Measurements from ENCODE around the gene LDAF1. TPM values are rescaled to one million over a fixed set of nuclear protein-coding genes. Genes with fewer than 3 reads are reported as not detected.
"Not testable (repeated sequence)": the region's sequence is repeated elsewhere in the genome, so short reads cannot be mapped to it uniquely, and the experiment has no call there.

Gene LDAF1
- total RNA-seq, 1 donor from 2014 or later, result 133 TPM

GRCh38 chr16:21190599-21190998, 32.1 kb downstream of the LDAF1 start:
- no peaks in the 10 kb centered on the region for H3K36me3 ChIP-seq
- peaks cover 8% of the 10 kb centered on the region for H3K27me3 ChIP-seq (ENCODE audit: low read depth)
- H3K27ac ChIP-seq (replicated peaks), result no peak overlapping the region
- H3K4me1 ChIP-seq, result no peaks in the 10 kb centered on the region
- no peak for DNase-seq
- no peak for TF ChIP-seq CTCF (IDR thresholded peaks at IDR 0.05; ENCODE audit: borderline replicate concordance)
- intact Hi-C loops (cut with micrococcal nuclease), result no loop called here
- H3K4me3 ChIP-seq, result no peak overlapping the region
- no peaks in the 10 kb centered on the region for H3K9me3 ChIP-seq (replicated peaks)

GRCh38 chr16:21192991-21193390, 34.5 kb downstream of the LDAF1 start:
- Histone ChIP-seq H3K27me3 (ENCODE audit: low read depth) (peaks cover 22% of the 10 kb centered on the region), H3K27ac (replicated peaks) (no peak overlapping the region), H3K9me3 (replicated peaks) (no peaks in the 10 kb centered on the region), H3K4me3 (no peak overlapping the region), H3K36me3 (no peaks in the 10 kb centered on the region), H3K4me1 (no peaks in the 10 kb centered on the region)
- intact Hi-C loops (cut with micrococcal nuclease), result no loop called here
- DNase-seq, result no peak
- TF ChIP-seq CTCF (IDR thresholded peaks at IDR 0.05; ENCODE audit: borderline replicate concordance), result no peak

GRCh38 chr16:21194771-21195301, 36.4 kb downstream of the LDAF1 start:
- intact Hi-C loops (cut with micrococcal nuclease), result no loop called here

GRCh38 chr16:21195330-21195729, 36.9 kb downstream of the LDAF1 start:
- H3K9me3 ChIP-seq (replicated peaks); DNase-seq; H3K36me3 ChIP-seq; H3K4me3 ChIP-seq; H3K27ac ChIP-seq (replicated peaks); intact Hi-C loops (cut with micrococcal nuclease); H3K4me1 ChIP-seq: not testable (repeated sequence)
- peaks cover 38% of the 10 kb centered on the region for H3K27me3 ChIP-seq (ENCODE audit: low read depth)

More at GRCh38 chr16:21194771-21195301, 36.4 kb downstream of the LDAF1 start:
- H3K4me3 ChIP-seq, result no peak overlapping the region
- no peaks in the 10 kb centered on the region for H3K4me1 ChIP-seq
- TF ChIP-seq CTCF (IDR thresholded peaks at IDR 0.05; ENCODE audit: borderline replicate concordance), result no peak
- H3K9me3 ChIP-seq (replicated peaks), result no peaks in the 10 kb centered on the region
- no peaks in the 10 kb centered on the region for H3K36me3 ChIP-seq
- H3K27me3 ChIP-seq (ENCODE audit: low read depth), result peaks cover 33% of the 10 kb centered on the region
- no peak overlapping the region for H3K27ac ChIP-seq (replicated peaks)
- DNase-seq, result no peak

GRCh38 chr16:21197112-21197511, 38.6 kb downstream of the LDAF1 start:
- no peak for DNase-seq
- H3K4me3 ChIP-seq, result no peak overlapping the region
- no peaks in the 10 kb centered on the region for H3K36me3 ChIP-seq
- no peaks in the 10 kb centered on the region for H3K9me3 ChIP-seq (replicated peaks)
- H3K27ac ChIP-seq (replicated peaks), result no peak overlapping the region
- peaks cover 46% of the 10 kb centered on the region for H3K27me3 ChIP-seq (ENCODE audit: low read depth)
- TF ChIP-seq CTCF (IDR thresholded peaks at IDR 0.05; ENCODE audit: borderline replicate concordance), result no peak
- H3K4me1 ChIP-seq, result no peaks in the 10 kb centered on the region
- intact Hi-C loops (cut with micrococcal nuclease), result no loop called here

- intact Hi-C loops (cut with micrococcal nuclease), result no loop called here
- TF ChIP-seq CTCF (IDR thresholded peaks at IDR 0.05; ENCODE audit: borderline replicate concordance), result no peak
- peaks cover 46% of the 10 kb centered on the region for H3K27me3 ChIP-seq (ENCODE audit: low read depth)
These were observed 39.1 kb downstream of the LDAF1 start for GRCh38 chr16:21197621-21198020.

More at GRCh38 chr16:21197621-21198020, 39.1 kb downstream of the LDAF1 start:
- no peaks in the 10 kb centered on the region for H3K4me1 ChIP-seq
- no peaks in the 10 kb centered on the region for H3K36me3 ChIP-seq
- no peak overlapping the region for H3K27ac ChIP-seq (replicated peaks)
- H3K9me3 ChIP-seq (replicated peaks), result no peaks in the 10 kb centered on the region
- no peak overlapping the region for H3K4me3 ChIP-seq
- no peak for DNase-seq
